ENCODE data around the gene PTPRN2. TPM values are rescaled to one million over a fixed set of nuclear protein-coding genes. Genes with fewer than 3 reads are reported as not detected.

The PTPRN2 gene
- total RNA-seq, 1 experiment from 2014 or later = 1.1 TPM

DNA sequence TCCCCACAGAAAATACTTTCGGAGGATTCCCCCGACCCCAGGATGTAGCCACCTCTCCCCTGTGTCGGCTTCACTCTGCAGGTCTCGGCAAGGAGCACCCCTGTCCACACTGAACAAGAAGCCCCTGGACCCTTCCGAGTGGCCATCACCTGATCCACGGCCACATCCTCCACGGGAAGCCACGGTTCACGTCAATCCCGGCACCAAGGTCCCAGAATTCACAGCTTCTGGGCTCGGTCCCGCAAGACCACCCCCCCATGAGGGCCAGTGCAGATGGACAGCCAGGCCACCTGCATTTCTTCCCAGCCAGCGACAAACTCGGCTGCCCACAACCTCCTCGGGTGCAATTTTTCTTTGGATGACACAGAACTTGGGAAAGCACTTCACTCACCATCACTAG is 199.6 kb downstream of the PTPRN2 start:
- TF ChIP-seq POLR2AphosphoS5 (IDR thresholded peaks at IDR 0.05; ENCODE audit: low read depth, low read length) (no peak), TCF7L2 (IDR thresholded peaks at IDR 0.05; ENCODE audit: low read depth, low read length) (no peak), SIN3A (IDR thresholded peaks at IDR 0.05; ENCODE audit: borderline replicate concordance, insufficient read depth, low read depth, low read length) (no peak)
- TF ChIP-seq, protein P1, sequence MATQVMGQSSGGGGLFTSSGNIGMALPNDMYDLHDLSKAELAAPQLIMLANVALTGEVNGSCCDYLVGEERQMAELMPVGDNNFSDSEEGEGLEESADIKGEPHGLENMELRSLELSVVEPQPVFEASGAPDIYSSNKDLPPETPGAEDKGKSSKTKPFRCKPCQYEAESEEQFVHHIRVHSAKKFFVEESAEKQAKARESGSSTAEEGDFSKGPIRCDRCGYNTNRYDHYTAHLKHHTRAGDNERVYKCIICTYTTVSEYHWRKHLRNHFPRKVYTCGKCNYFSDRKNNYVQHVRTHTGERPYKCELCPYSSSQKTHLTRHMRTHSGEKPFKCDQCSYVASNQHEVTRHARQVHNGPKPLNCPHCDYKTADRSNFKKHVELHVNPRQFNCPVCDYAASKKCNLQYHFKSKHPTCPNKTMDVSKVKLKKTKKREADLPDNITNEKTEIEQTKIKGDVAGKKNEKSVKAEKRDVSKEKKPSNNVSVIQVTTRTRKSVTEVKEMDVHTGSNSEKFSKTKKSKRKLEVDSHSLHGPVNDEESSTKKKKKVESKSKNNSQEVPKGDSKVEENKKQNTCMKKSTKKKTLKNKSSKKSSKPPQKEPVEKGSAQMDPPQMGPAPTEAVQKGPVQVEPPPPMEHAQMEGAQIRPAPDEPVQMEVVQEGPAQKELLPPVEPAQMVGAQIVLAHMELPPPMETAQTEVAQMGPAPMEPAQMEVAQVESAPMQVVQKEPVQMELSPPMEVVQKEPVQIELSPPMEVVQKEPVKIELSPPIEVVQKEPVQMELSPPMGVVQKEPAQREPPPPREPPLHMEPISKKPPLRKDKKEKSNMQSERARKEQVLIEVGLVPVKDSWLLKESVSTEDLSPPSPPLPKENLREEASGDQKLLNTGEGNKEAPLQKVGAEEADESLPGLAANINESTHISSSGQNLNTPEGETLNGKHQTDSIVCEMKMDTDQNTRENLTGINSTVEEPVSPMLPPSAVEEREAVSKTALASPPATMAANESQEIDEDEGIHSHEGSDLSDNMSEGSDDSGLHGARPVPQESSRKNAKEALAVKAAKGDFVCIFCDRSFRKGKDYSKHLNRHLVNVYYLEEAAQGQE (IDR thresholded peaks at IDR 0.05; ENCODE audit: insufficient read depth in 1 of 2, low read depth in 2 of 2, low read length in 1 of 2) = no peak
- TF ChIP-seq, protein P2, sequence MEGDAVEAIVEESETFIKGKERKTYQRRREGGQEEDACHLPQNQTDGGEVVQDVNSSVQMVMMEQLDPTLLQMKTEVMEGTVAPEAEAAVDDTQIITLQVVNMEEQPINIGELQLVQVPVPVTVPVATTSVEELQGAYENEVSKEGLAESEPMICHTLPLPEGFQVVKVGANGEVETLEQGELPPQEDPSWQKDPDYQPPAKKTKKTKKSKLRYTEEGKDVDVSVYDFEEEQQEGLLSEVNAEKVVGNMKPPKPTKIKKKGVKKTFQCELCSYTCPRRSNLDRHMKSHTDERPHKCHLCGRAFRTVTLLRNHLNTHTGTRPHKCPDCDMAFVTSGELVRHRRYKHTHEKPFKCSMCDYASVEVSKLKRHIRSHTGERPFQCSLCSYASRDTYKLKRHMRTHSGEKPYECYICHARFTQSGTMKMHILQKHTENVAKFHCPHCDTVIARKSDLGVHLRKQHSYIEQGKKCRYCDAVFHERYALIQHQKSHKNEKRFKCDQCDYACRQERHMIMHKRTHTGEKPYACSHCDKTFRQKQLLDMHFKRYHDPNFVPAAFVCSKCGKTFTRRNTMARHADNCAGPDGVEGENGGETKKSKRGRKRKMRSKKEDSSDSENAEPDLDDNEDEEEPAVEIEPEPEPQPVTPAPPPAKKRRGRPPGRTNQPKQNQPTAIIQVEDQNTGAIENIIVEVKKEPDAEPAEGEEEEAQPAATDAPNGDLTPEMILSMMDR (IDR thresholded peaks at IDR 0.05) = no peak
- CTCF ChIA-PET = no interaction called here
- Histone ChIP-seq H3K27me3 (ENCODE audit: control insufficient read depth, insufficient read depth, low read length) (peaks cover 2% of the 10 kb centered on the region; the same call in 1 of the 2 replicates), H3K4me3 (ENCODE audit: low read depth in 2 of 2, low read length in 2 of 2) (no peak overlapping the region), H3K27ac (ENCODE audit: low read length) (no peak overlapping the region), H3K9me3 (ENCODE audit: control insufficient read depth, insufficient read depth, low read depth, low read length) (no peaks in the 10 kb centered on the region), H3K36me3 (ENCODE audit: control insufficient read depth, insufficient read depth, low read length) (no peaks in the 10 kb centered on the region), H3K4me1 (ENCODE audit: control insufficient read depth, insufficient read depth, low read length) (no peaks in the 10 kb centered on the region)
- POLR2A ChIA-PET = no interaction called here
- intact Hi-C loops (cut with micrococcal nuclease; ENCODE audit: unreplicated experiment) = no loop called here
- no TSS peak for BruUV-seq (replicated peaks)
- no peak for DNase-seq (ENCODE audit: low read depth, low spot score)
- in situ Hi-C loops (cut with HindIII; ENCODE audit: low pct_unique_long_range_greater_than_20kb, low sequenced_read_pairs) = no loop called here
- no peak for ATAC-seq

DNA sequence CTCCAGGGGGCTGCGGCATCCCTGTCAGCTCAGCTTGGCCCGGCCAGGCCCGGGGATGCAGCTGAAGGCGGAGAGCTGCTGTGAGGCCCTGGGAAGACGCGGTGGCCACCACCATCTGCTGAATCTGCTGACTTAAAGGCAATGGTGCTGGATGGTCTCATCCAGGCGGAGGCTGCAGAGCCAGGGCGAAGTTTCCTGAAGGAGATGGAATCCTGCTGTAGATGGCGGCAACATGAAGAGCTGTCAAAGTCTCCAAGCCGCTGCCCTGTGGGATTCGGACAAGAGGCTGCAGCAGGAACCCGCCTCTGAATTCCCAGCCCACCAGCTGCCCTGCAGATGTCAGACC is 200.1 kb downstream of the PTPRN2 start:
- in situ Hi-C loops (cut with HindIII; ENCODE audit: low pct_unique_long_range_greater_than_20kb, low sequenced_read_pairs) = no loop called here

More for the DNA sequence above, 200.1 kb downstream of the PTPRN2 start:
- Histone ChIP-seq H3K9me3 (ENCODE audit: control insufficient read depth, insufficient read depth, low read depth, low read length) (no peaks in the 10 kb centered on the region), H3K27ac (ENCODE audit: low read length) (no peak overlapping the region), H3K27me3 (ENCODE audit: control insufficient read depth, insufficient read depth, low read length) (peaks cover 2% of the 10 kb centered on the region; the same call in 1 of the 2 replicates), H3K4me3 (ENCODE audit: low read depth in 2 of 2, low read length in 2 of 2) (no peak overlapping the region), H3K4me1 (ENCODE audit: control insufficient read depth, insufficient read depth, low read length) (no peaks in the 10 kb centered on the region), H3K36me3 (ENCODE audit: control insufficient read depth, insufficient read depth, low read length) (no peaks in the 10 kb centered on the region)
- ChIA-PET CTCF (no interaction called here), POLR2A (no interaction called here)
- ATAC-seq = no peak
- BruUV-seq (replicated peaks) = no TSS peak
- intact Hi-C loops (cut with micrococcal nuclease; ENCODE audit: unreplicated experiment) = no loop called here
- TF ChIP-seq TCF7L2 (IDR thresholded peaks at IDR 0.05; ENCODE audit: low read depth, low read length) (no peak), SIN3A (IDR thresholded peaks at IDR 0.05; ENCODE audit: borderline replicate concordance, insufficient read depth, low read depth, low read length) (no peak)
- TF ChIP-seq, protein P2 (IDR thresholded peaks at IDR 0.05) = no peak
- TF ChIP-seq, protein P1 (IDR thresholded peaks at IDR 0.05; ENCODE audit: insufficient read depth in 1 of 2, low read depth in 2 of 2, low read length in 1 of 2) = no peak
- DNase-seq (ENCODE audit: low read depth, low spot score) = no peak
